Fibroblast of peridontal ligament (primary cell): ENCODE results near the gene SDHAF1.

Source experiments
- DNase-seq: peaks from one replicate; pipeline ENCODE4 v3.0.0-alpha.2; 2010; ENCODE audit errors: extremely low read depth

SDHAF1 gene

DNA sequence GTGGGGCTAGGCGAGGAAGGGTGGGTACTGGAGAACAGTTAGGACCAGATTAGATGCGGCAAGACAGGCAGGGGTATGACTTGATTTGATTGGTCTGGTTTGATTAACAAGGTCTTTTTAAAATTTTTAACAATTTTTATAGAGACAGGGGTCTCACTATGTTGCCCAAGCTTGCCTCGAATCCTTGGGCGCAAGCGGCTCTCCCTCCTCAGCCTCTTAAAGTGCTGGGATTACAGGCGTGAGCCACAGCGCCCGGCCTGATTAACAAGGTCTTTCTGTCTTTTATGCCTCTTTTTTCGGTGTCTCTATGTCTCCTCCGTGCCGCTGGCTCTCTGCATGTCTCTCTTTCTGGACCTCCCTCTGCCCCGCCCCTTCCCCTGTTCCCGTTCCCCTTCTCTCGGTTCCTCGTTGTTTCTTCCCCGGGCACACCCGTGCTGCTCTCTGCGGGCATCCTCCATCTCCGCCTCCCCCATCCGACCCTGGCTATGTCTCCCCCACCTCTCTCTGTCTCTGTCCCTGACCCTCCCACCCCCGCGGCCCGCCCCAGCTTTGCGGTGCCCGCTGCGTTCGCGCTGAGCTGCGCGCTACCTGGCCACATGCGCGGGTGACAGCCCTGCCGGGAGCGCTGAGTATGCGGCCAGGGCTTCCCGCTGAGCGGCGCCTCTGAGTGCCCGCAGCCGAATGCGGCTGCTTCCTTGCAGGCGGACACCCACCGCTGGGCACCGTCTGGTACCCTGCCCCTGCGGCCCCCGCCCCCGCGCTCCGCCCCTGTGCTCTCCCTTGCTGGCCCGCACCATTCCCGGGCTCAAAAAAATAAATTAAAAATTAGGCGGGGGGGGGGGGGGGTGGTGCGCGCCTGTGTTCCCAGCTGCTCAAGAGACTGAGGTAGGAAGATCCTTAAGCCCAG lies 8.1 kb upstream of the SDHAF1 start:
- DNase-seq = no peak

DNA sequence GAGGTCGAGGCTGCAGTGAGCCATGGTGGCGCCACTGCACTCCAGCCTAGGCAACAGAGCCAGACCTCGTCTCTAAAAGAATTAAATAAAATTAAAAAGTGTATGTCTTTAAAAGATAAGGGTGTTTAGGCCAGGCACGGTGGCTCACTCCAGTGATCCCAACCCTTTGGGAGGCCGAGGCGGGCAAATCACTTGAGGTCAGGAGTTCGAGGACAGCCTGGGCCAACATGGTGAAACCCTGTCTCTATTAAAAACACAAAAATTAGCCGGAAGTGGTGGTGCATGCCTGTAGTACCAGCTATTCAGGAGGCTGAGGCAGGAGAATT lies 7.5 kb upstream of the SDHAF1 start:
- no peak for DNase-seq

DNA sequence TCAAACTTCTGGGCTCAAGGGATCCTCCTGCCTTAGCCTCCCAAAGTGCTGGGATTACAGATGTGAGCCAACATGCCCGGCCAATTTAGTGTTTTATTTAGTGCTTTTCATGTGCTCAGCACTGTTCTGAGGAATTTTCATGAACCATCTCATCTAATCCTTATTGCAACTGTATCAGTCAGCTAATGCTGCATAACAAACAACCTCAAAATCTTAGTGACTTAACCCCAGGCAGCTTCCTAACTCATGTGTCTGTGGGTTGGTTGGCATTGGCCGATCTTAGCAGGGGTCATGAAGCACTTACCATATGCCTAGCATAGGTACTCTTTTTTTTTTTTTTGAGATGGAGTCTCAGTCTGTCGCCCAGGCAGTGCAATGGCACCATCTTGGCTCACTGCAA lies 6.2 kb upstream of the SDHAF1 start:
- no peak for DNase-seq

DNA sequence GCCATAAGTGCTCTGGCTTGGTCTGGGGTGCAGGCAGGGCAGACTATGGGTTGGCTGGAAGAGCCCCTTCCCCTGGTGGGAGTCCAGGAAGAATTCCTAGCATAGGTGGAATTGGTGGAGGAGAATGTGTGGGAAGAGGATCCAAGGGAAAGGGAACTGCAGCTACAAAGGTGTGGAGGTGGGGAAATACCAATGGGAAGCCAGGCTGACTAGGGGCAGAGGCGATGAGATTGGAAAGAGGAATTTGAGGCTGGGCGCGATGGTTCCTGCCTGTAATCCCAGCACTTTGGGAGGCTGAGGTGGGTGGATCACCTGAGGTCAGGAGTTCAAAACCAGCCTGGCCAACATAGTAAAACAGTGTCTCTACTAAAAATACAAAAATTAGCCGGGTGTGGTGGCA lies 4.8 kb upstream of the SDHAF1 start:
- no peak for DNase-seq

DNA sequence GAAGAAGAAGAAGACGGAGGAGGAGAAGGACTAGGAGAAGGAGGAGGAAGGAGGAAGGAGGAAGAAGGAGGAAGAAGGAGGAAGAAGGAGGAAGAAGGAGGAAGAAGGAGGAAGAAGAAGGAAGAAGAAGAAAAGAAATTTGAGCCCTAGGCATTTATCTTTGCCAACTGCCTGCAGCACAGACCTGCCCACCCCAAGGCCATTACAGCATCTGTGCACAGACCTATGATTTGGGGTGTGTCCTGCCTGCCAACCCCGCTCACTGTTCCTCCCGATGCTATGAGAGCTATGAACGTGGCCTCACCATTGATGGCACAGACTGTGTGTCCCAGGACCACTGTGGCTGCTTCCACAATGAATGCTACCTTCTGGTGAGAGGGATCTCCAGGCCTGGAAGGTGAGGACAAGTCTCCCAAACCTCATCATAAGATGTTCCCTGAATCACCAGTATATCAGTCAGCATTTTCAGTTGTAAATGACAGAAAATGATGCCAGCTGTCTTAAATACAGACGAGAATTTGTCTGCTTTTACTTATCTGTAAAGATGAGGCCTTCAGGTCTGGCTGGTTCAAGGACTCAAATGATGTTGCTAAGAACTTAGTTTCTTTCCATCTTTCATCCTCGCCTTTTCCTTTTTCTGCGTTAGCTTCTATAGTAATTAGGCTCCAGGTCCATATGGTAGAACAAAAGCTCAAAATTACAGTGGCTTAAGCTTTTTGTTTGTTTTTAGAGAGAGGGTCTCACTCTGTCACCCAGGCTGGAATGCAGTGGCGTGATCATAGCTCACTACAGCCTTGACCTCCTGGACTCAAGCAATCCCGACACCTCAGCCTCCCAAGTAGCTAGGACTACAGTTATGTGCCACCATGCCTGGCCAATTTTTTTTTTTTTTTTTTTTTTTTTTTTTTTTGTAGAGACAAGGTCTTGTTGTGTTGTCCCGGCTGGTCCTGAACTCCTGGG lies 3.9 kb upstream of the SDHAF1 start:
- DNase-seq = no peak

DNA sequence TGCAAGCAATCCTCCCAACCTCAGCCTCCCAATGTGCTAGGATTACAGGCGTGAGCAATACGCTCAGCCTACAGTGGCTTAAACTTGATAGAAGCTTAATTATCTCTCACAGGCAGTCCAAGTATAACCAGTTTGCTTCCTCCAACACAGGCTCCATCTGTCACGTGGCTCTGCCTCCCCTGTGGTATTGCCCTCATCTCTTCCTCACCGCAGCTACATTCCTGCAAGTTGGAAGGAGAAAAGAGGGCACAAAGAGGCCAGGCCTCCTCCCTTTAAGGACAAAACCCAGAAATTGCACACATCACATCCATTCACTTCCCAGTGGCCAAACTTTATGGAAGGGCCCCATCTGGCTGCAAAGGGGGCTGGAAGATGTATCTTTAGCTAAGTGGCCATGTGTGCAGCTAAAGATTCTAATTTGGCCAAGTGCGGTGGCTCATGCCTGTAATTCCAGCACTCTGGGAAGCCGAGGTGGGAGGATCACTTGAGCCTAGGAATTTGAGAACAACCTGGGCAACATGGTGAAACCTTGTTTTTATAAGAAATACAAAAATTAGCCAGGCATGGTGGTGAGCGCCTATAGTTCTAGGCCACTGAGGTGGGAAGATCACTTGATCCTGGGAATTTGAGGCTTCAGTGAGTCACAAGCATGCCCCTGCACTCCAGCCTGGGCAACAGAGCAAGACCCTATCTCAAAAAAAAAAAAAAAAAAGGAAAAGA lies 3.1 kb upstream of the SDHAF1 start:
- DNase-seq = peak; percentile 77

DNA sequence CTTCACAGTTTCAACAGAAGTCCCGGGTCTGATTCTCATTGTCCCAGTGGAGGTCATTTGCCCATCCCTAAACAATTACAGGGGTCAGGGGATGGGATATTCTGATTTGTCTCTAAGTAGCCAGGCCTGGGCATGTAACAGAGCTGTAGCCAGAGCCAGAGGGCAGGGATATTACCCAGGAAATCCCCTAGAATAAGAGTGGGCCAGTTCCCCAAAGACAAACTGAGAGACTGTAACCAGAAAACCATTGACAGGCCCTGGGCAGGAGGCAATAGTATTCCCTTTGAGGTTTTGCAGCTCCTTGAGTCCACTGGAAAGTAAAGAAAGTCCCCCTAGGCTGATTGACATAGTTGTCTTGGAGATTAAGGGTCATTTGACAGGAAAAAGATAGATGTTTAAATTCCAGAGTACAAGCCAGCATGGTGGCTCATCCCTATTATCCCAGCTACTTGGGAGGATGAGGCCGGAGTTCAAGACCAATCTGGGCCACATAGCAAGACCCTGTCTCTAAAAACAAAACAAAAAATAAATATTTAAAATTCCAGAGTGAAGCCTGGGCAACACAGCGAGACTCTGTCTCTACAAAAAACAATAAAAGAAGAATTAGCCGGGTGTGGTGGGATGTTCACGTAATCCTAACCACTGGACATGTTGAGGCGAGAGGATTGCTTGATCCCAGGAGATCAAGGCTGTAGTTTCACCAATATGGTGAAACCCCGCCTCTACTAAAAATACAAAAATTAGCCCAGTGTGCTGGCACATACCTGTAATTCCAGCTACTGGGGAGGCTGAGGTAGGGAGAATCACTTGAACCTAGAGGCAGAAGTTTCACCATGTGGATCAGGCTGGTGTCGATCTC lies 1.9 kb upstream of the SDHAF1 start:
- DNase-seq = no peak

DNA sequence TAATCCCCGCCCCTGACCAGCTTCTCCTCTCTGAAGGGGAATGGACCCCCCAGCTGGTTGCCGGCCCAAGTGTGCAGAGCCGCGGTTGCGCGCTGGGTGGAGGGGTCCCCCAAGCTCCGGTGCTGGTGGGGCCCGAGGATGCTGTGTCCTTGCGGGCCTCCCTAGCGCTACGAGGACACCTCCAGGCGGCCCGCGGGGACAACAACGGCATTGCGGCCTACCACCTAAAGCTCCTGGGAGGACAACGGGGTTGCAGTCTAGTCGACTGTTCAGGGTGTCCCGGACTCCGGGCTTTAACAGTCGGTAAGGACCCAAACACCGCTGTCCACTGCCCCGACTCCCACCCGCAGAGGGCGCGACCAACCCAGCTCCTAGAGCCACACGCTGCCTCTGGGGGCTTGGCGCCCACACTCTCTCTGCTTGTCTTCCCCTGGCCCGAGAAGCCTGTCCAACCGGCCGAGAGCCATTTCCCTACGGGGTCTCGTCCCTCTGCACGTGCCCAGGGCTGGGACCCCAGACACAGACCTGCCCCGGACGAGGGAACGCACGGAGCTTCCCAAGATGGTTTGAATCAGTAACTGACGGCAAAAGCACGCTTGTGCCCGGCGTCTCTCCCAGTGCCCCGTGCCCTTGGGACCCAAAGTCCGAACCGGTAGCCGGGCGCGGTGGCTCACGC lies 927 bp upstream of the SDHAF1 start:
- no peak for DNase-seq

DNA sequence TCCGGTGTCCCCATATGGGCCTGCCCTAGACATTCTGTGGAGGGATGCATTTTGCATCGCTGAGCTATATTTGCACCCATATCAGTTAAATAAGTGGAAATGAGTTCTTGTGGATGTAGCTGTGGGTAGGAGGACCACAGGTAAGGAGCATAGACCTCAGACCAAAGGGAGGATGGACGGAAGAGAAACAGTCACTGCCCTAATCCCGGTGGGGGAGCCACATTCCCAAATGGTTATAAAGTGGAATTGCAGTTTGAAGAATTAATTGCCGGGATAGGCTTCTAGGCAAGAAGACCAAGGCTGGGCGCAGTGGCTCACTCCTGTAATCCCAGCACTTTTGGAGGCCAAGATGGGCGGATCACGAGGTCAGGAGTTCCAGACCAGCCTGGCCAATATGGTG lies 1.8 kb downstream of the SDHAF1 start:
- no peak for DNase-seq

DNA sequence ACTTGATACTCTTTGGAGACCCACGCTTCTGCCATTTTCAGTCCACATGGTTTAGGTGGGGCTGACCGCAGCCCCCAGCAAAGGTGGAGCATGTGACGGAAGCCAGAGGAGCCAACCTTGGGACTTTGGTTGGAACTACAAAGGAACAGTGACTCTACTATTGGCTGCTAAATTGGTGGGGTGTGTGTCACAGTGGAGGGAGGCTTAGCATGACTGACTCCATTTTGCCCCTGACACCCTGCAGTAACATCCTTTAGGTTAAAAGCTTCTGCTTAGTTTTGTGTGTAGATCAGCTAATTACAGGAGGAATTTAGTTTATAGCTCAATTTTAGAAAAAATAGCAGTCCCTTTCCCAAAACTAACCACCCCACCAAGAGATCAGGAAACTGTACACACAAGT lies 6.6 kb downstream of the SDHAF1 start:
- no peak for DNase-seq

DNA sequence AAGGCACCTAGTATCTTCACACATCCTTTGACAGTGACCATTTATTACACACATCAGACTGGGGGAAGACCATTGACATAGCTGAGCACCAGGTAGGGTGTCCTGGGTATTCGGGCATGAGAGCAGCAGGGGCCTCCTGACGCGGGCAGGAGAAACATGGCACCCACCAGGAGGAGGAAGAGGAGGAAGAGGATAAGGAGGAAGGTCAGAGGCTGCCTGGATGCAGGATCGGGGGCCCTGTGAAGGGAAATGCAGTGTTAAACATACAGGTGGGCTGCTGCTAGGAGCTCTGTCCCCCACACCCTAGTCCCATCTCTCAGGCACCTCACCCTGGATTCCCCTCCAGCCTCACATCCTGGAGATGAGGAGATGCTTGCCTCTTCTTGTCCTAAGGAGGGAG lies 8.3 kb downstream of the SDHAF1 start:
- no peak for DNase-seq

DNA sequence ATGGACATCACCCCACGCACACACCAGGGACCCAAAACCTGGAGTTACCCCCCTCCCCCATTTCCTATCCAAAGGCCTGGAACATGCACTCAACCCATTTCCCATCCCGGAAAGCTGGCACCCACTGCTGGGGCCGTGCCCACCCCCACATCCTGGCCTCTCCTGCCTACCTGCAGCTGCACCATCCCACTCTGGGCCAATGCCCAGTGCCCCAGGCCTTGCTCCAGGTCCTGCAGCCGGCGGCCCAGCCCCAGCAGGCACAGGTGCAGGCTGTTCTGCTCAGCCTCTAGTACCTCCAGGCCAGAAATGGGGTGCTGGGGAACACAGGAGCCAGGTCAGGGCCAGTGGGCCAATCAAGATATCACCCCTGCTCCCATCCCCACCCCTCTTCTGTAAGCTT lies 12.0 kb downstream of the SDHAF1 start:
- no peak for DNase-seq

DNA sequence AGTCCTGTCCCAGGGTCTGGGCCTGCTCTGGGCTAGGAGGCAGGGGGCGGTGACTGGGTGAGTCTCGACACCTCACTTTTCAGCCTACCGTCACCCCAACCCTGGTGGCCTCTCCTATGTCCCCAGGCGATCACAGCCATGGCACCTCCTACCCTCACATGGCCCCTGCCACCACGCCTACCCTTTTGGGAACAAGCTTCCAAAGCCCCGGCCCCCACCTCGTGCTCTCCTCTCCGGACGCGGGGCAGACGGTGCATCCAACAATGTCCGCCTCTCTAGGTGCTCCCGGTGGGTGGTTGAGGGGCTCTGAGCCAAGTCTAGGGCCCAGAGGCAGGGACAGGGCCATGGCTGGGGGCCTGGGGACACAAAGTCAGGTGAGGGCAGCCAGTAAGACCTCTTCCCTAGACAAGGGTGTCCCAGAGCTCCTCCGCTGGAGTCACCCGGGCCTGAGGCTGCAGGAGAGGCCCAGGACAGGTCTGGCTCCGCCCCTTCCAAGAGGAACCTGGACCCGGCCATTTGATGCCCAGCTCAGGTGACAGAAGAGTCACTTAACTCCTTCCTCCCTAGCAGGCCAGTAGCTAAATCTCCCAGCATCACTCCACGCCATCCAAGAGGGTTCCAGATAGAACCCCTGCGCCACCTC lies 13.5 kb downstream of the SDHAF1 start, which contains the start of gene SYNE4:
TSS of gene SYNE4 (minus strand) at position 478 of the 643 bp plus-strand sequence. CDS start at position 346, 132 bp downstream.
- DNase-seq = no peak

DNA sequence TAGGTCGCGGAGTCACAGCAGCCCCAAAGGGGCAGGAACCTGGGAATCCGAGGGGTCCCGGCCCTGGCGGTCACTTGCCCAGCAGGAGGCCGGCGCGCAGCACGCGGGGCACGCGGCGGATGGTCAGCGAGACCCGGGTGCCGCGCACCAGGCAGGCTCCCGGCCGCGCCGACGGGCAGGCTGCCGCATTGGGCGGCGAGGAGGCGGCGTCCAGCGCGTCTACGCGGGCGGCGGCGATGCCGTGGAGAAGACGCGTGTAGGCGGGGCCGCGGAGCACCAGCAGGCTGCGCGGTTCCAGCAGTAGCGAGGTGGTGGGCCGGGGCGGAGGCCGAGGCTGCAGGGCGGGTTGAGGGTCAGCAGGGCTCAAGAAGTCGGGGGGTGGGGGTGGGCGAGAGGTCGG lies 14.2 kb downstream of the SDHAF1 start:
- peak; percentile 43 for DNase-seq

DNA sequence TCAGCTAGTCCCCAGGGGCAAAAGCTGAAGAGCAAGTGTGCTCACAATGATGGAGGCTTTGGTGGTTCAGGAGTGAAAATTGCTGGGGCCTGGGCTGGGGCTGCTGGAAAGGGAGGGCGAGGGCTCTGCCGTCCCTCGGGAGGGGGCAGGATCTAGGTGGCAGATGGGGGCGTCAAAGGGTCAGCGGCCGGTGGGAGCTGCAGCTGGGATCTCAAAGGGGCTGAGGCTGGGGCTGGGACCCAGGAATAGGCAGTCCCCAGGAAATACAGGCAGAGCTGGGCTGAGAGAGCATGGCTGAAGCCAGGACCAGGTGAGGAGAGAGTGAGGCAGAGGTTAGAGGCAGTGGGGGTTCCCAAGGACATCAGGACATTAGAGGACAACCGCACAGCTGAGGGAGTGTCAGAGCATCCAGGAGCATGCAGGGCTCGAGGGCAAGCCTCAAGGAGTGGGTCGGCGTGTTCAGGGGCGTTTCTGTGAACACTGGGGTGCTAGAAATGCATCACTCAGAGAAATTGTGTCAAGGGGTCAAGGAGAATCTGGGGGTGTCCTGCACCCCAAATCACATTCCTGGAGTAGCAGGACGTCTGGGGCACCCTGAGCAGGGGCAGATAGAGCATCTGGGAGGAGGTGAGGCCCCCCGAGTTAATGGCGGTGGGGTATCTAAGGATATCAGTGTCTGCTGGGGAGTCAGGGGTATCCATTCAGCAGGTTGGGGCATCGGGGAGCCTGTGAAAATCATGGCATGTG lies 14.8 kb downstream of the SDHAF1 start:
- no peak for DNase-seq

DNA sequence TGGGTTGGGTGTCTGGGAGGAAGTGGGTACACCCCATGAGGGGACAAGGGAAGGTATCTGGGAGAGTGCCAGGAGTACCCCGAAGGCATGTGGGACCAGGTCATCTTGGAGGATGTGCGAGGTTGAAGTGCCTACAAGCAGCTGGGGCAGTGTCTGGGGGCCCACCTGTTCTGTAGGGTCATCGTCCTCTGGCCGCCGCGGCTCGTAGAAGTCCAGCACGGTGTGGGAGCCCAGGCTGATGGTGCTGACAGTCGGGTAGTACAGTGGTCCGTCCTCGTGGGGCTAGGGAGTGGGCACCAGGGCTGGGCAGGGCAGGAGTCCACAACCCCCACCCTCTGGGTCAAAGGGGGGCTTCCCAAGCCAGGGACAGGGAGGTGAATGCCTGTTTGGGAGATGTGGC lies 15.4 kb downstream of the SDHAF1 start:
- DNase-seq = no peak

DNA sequence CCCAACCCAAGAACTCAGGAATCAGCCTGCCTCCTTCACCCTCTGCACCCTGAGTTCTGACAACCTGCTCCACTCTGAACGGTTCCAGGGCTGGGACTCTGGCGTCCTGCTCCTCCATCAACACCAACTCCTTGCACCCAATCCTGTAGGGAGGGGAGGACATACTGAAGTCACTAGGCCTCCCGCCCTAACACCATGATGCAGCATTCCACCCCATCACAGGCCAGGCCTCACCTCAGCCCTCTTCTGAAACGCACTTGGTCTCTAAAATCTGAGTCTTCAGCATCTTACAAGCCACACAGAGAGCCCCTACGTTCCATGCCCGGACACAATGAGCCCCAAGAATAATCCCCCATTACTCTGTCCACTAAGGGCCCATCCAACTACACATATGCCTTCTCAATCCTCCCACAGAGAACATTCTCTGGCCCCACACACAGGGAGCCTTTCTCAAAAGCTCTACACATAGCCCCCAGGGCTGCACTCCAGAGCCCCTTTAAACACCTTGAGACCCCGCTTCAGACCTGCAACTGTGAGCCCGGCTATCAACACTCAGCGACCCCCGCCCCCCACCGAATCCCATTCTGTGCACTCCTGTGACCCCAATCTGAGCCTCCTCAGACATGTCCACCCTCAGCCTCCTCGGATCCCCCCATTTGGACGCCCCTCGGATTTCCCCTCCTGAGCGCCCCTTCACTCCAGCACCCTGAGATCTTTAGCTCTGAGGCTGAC lies 18.5 kb downstream of the SDHAF1 start:
- no peak for DNase-seq
